ENCODE measurements around the gene APCDD1L.

DNA sequence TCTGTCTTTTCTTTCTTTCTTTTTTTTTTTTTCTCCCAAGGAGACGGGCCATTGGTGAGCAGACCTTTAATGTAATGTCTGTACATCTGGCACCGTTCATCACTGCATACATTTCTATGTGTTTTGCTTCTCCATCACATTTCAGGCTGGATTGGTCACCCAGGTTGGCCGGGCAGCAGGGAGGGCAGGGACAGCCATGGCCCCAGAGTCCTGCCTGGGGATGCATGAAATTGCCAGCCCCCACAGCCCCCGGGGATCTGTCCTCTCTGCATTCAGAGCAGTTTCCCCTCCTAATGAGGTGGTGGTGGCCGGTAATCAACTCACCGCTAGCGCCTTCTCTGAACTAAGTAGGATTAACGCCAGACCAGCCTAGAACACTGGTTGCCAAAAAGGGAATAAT lies 50.4 kb downstream of the APCDD1L start:
- TF ChIP-seq CTCF (IDR thresholded peaks at IDR 0.05; ENCODE audit: insufficient read depth, low read length) = no peak
- TF ChIP-seq SPI1 (IDR thresholded peaks at IDR 0.05; ENCODE audit: borderline replicate concordance, low read depth) = no peak
- TF ChIP-seq POLR2AphosphoS5 (IDR thresholded peaks at IDR 0.05; ENCODE audit: low read depth) = no peak
- TF ChIP-seq, protein P1, sequence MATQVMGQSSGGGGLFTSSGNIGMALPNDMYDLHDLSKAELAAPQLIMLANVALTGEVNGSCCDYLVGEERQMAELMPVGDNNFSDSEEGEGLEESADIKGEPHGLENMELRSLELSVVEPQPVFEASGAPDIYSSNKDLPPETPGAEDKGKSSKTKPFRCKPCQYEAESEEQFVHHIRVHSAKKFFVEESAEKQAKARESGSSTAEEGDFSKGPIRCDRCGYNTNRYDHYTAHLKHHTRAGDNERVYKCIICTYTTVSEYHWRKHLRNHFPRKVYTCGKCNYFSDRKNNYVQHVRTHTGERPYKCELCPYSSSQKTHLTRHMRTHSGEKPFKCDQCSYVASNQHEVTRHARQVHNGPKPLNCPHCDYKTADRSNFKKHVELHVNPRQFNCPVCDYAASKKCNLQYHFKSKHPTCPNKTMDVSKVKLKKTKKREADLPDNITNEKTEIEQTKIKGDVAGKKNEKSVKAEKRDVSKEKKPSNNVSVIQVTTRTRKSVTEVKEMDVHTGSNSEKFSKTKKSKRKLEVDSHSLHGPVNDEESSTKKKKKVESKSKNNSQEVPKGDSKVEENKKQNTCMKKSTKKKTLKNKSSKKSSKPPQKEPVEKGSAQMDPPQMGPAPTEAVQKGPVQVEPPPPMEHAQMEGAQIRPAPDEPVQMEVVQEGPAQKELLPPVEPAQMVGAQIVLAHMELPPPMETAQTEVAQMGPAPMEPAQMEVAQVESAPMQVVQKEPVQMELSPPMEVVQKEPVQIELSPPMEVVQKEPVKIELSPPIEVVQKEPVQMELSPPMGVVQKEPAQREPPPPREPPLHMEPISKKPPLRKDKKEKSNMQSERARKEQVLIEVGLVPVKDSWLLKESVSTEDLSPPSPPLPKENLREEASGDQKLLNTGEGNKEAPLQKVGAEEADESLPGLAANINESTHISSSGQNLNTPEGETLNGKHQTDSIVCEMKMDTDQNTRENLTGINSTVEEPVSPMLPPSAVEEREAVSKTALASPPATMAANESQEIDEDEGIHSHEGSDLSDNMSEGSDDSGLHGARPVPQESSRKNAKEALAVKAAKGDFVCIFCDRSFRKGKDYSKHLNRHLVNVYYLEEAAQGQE (IDR thresholded peaks at IDR 0.05; ENCODE audit: insufficient replicate concordance, low read depth) = no peak
- TF ChIP-seq GABPA (IDR thresholded peaks at IDR 0.05; ENCODE audit: low read depth) = no peak

All from HL-60 (cell line).